K562 (cell line): ENCODE data around the gene MOB4.

ENCODE experiments used
- CTCF ChIP-seq, 3 experiments: IDR thresholded peaks in 2 of 3; conservative IDR thresholded peaks in 1 of 3; 2 replicates each; pipeline ENCODE4 v1.5.1; 2011 to 2012; ENCODE audit warnings: low read length in 3 of 3, mild to moderate bottlenecking in 3 of 3, control low read depth in 2 of 3, improper control_type of control experiment in 1 of 3, inconsistent platforms in 1 of 3, low read depth in 1 of 3, mixed read lengths in 1 of 3, moderate library complexity in 1 of 3; ENCODE audit not compliant: insufficient read depth in 2 of 3
- HEY1 ChIP-seq: fragments of 250-450 bp; sonication (Bioruptor Pico); IDR thresholded peaks from 2 replicates; pipeline ENCODE4 v1.5.0; 2020; ENCODE audit warnings: mild to moderate bottlenecking, moderate library complexity, borderline replicate concordance
- PML ChIP-seq: IDR thresholded peaks from 2 replicates; pipeline ENCODE4 v1.6.1; 2012; ENCODE audit warnings: low read length, inconsistent platforms
- SMC3 ChIP-seq: conservative IDR thresholded peaks from 2 replicates; pipeline ENCODE4 v1.6.1; 2011; ENCODE audit warnings: low read depth, low read length, improper control_type of control experiment; ENCODE audit not compliant: insufficient read depth
- ZNF740 ChIP-seq, 3 experiments: fragments of 200-800 bp in 1 of 3; sonication (Bioruptor generic) in 1 of 3; sonication (generic) in 1 of 3; formaldehyde crosslinking in 1 of 3; IDR thresholded peaks; 2 replicates each; pipeline versions ENCODE4 v1.6.1 to v1.8.0; 2016 to 2022; ENCODE audit warnings: mild to moderate bottlenecking in 2 of 3, missing compliant biosample characterization in 2 of 3, missing genetic modification characterization in 2 of 3, missing genetic modification reagents in 1 of 3

GRCh38 chr2:197516393-197516761 is 511 bp downstream of the MOB4 start:
- TF ChIP-seq ZNF740 (CRISPR knock-in tag; IDR thresholded peaks at IDR 0.05), result no peak
- no peak for TF ChIP-seq ZNF740 (tag; IDR thresholded peaks at IDR 0.05)
- no peak for TF ChIP-seq PML
- no peak for TF ChIP-seq SMC3
- no peak for TF ChIP-seq HEY1 (CRISPR knock-in tag)
- TF ChIP-seq CTCF (IDR thresholded peaks at IDR 0.05 in 2 of 3, conservative IDR thresholded peaks at IDR 0.05 in 1 of 3; ENCODE audit: insufficient read depth in 2 of 3, low read depth in 1 of 3, low read length in 3 of 3), result no peak
